Gastroesophageal sphincter (tissue), 4 donors: ENCODE results near the gene MUC6. TPM values are rescaled to one million over a fixed set of nuclear protein-coding genes. Genes with fewer than 3 reads are reported as not detected.

ENCODE experiments used
- ATAC-seq: fragments of 150-250 bp; one replicate; pipeline ENCODE4 v1.9.1; 2016; ENCODE audit warnings: mild to moderate bottlenecking, moderate library complexity
- H3K27ac ChIP-seq, 4 donors: fragments of 200-600 bp; sonication (generic) in 3 of 4; 1 replicate in 3 of 4; 2 replicates in 1 of 4; pipeline ENCODE4 v1.5.1; 2016 to 2019
- H3K27me3 ChIP-seq: fragments of 200-600 bp; sonication (generic); one replicate; pipeline ENCODE4 v1.5.1; 2019
- H3K36me3 ChIP-seq, 2 donors: fragments of 200-600 bp; sonication (generic); one replicate each; pipeline ENCODE4 v1.5.1; 2019; ENCODE audit warnings: control low read depth in 1 of 2
- H3K4me1 ChIP-seq, 3 donors: fragments of 200-600 bp; sonication (generic); 1 replicate in 2 of 3; 2 replicates in 1 of 3; pipeline ENCODE4 v1.5.1; 2016 to 2019; ENCODE audit warnings: control low read depth in 2 of 3
- H3K4me3 ChIP-seq, 2 donors: fragments of 200-600 bp; sonication (generic); one replicate each; pipeline ENCODE4 v1.5.1; 2019; ENCODE audit warnings: mild to moderate bottlenecking in 1 of 2, moderate library complexity in 1 of 2
- H3K9me3 ChIP-seq, 3 donors: fragments of 200-600 bp; sonication (generic); one replicate each; pipeline ENCODE4 v1.5.1; 2017 to 2019; ENCODE audit warnings: control low read depth in 2 of 3
- EP300 ChIP-seq: sonication (generic); formaldehyde crosslinking; IDR thresholded peaks from one replicate; pipeline ENCODE4 v1.6.1; 2017; ENCODE audit warnings: antibody characterized with exemption, mild to moderate bottlenecking
- POLR2A ChIP-seq, 2 donors: fragments of 450-650 bp; IDR thresholded peaks; one replicate each; pipeline ENCODE4 v1.6.1; 2017; ENCODE audit warnings: antibody characterized with exemption in 2 of 2, mild to moderate bottlenecking in 2 of 2, moderate library complexity in 1 of 2
- POLR2AphosphoS5 ChIP-seq: sonication (generic); formaldehyde crosslinking; IDR thresholded peaks from one replicate; pipeline ENCODE4 v1.6.1; 2017; ENCODE audit warnings: antibody characterized with exemption
- WGBS, 2 donors: methylation state at CpG; one replicate each; pipeline ENCODE4 v1.1.5; 2018; ENCODE audit warnings: low coverage in 1 of 2; 5-methylcytosine and 5-hydroxymethylcytosine counted together
- total RNA-seq, 4 donors: library from RNA; depleted of rRNA; stranded (reverse); fragments of >200 nt; gene quantifications; one replicate each; pipeline ENCODE4 v1.1.0, GENCODE V29; 2016
- TF ChIP-seq, protein P1 (sequence below), 4 experiments: fragments of 200-600 bp in 2 of 4; fragments of 450-650 bp in 2 of 4; sonication (generic) in 1 of 4; IDR thresholded peaks; one replicate each; pipeline ENCODE4 v1.5.1; 2017 to 2019; ENCODE audit warnings: antibody characterized with exemption in 4 of 4, mild to moderate bottlenecking in 2 of 4, moderate library complexity in 2 of 4

The MUC6 gene
- total RNA-seq, 4 donors from 2014 or later, result 0.77 TPM; not detected in 3

DNA sequence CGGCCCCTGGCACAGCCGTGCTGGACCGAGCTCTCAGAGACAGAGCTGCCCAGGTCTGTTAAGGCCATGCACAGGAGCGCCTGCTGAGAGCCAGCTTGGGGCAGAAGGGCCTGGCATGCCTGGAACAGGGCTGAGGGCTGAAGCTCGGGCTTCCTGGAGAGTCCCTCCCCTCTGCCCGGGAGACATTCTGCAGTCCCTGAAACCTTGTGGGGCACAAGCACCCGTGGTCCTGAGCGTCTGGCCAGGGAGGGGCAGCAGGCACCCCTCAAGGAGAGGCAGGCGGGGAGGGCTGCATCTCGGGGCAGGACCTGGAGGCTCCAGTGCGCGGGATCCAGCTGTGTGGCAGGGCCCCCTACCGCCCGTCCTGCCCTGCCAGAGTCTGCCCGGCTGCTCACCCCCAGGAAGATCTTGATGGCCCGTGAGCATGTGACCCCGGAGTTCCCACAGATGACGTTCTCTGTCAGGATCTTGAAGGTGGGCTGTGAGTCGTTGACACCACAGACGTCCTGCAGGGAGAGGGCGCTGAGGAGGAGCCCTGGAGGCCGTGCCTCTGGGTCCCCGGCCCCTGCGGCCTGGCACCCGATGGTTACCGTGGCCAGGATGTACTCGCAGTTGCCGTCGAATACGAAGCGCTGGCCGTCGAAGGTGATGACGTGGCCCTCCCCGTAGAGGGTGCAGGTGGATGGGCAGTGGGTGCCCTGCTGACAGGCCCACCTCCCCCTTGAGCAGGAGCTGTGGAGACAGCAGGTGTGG lies 10.9 kb downstream of the MUC6 start:
- Histone ChIP-seq H3K36me3 (peaks cover 0 to 8% of the 10 kb centered on the region in 2 donors), H3K4me3 (no peak overlapping the region), H3K9me3 (no peaks in the 10 kb centered on the region), H3K27me3 (no peaks in the 10 kb centered on the region), H3K27ac (no peak overlapping the region), H3K4me1 (no peaks in the 10 kb centered on the region)
- no peak for ATAC-seq
- TF ChIP-seq POLR2A (IDR thresholded peaks at IDR 0.05), result no peak
- TF ChIP-seq, protein P1, sequence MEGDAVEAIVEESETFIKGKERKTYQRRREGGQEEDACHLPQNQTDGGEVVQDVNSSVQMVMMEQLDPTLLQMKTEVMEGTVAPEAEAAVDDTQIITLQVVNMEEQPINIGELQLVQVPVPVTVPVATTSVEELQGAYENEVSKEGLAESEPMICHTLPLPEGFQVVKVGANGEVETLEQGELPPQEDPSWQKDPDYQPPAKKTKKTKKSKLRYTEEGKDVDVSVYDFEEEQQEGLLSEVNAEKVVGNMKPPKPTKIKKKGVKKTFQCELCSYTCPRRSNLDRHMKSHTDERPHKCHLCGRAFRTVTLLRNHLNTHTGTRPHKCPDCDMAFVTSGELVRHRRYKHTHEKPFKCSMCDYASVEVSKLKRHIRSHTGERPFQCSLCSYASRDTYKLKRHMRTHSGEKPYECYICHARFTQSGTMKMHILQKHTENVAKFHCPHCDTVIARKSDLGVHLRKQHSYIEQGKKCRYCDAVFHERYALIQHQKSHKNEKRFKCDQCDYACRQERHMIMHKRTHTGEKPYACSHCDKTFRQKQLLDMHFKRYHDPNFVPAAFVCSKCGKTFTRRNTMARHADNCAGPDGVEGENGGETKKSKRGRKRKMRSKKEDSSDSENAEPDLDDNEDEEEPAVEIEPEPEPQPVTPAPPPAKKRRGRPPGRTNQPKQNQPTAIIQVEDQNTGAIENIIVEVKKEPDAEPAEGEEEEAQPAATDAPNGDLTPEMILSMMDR (IDR thresholded peaks at IDR 0.05), result no peak
- TF ChIP-seq POLR2AphosphoS5, result no peak
- TF ChIP-seq EP300, result no peak
- no CpG with 5 or more reads among the region's 35 CpGs for WGBS, 2 donors

DNA sequence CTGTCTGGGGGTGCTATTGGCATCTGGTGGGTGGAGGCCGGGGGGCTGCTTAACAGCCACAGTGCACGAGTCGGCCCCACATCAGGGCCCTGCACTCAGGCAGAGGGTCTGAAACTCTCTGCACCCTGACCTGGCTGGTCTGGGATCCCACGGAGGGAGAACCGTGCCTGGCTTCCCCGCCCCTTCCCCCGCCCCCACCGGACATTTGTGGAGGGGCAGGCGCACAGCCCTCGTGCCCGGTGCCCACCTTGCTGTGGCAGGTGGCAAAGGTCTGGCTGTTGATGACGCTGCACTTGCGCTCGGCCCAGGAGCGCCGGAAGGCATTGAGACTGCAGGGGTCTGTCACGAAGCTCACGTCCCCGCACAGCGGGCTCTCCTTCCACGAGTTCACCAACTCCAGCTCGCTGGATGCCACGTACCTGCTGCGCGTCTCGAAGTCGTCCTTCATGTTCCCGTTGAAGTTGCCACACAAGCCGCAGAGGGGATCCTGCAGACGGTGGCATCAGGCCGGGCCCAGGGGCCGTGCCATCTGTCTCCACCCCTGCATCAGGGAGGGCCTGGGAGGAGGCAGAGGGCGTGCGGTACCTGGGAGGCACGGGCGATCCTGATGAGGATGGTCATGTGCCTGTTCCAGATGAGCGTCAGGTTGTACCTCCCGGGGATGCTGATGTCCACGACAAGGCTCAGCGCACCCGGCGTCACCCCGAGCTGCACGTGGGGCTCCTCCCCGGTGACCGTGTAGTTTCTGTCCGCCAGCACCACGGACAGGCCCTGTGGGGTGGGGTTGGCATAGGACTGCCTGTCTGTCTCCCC lies 11.7 kb downstream of the MUC6 start:
- no peak for ATAC-seq
- no peaks in the 10 kb centered on the region for H3K9me3 ChIP-seq
- no peaks in the 10 kb centered on the region for H3K27me3 ChIP-seq
- 40% methylated on average over 1 of the region's 48 CpGs; no CpG with 5 or more reads in 1 of the 2 donors for WGBS, 2 donors
- H3K27ac ChIP-seq, result no peak overlapping the region
- H3K36me3 ChIP-seq, result peaks cover 0 to 8% of the 10 kb centered on the region in 2 donors
- no peak overlapping the region for H3K4me3 ChIP-seq
- no peaks in the 10 kb centered on the region for H3K4me1 ChIP-seq
- TF ChIP-seq EP300 (no peak), POLR2A (IDR thresholded peaks at IDR 0.05) (no peak)

DNA sequence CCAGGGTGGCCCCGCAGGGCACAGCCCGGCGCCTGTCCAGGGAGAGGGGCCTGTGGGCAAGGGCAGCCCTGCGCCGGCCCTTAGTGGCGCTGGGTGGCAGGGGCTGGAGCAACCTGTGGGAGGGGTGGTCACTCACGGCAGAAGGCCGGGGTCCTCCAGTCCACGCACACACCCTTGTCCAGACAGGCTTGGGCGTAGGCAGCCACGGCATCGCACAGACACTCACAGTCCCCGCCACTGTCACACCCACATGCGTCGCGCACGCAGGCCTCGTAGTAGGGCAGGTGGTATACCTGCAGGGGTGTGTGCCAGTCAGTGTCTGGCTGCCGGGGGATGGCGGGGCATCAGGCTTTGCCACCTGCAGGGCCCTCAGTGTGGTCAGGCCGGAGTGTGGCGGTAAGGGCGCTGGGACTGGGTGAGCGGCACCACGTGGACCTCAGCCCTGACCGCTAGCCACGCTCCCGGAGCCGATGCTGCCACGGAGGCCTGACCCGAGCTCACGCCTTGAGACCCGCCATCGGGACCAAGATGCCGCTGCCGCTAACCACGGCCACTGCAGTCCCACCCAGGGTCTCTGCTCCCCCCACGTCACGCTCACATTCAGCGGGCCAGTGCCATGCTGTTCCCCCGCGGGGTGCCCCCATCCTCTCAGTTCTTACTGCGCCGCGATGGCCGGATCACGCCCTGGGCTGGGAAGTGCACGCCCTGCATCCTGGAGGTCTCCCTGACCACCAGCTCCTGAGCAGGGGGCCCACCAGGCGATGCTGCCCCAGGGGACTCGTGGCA lies 12.5 kb downstream of the MUC6 start:
- H3K9me3 ChIP-seq, result no peaks in the 10 kb centered on the region
- peaks cover 0 to 8% of the 10 kb centered on the region in 2 donors for H3K36me3 ChIP-seq
- no peak for ATAC-seq
- WGBS, 2 donors, result 100% methylated on average over 9 of the region's 50 CpGs; no CpG with 5 or more reads in 1 of the 2 donors
- no peak for TF ChIP-seq POLR2AphosphoS5
- TF ChIP-seq, protein P1 (IDR thresholded peaks at IDR 0.05), result no peak
- TF ChIP-seq POLR2A (IDR thresholded peaks at IDR 0.05), result no peak
- TF ChIP-seq EP300, result no peak
- no peaks in the 10 kb centered on the region for H3K4me1 ChIP-seq
- H3K4me3 ChIP-seq, result no peak overlapping the region
- no peaks in the 10 kb centered on the region for H3K27me3 ChIP-seq
- H3K27ac ChIP-seq, result no peak overlapping the region

DNA sequence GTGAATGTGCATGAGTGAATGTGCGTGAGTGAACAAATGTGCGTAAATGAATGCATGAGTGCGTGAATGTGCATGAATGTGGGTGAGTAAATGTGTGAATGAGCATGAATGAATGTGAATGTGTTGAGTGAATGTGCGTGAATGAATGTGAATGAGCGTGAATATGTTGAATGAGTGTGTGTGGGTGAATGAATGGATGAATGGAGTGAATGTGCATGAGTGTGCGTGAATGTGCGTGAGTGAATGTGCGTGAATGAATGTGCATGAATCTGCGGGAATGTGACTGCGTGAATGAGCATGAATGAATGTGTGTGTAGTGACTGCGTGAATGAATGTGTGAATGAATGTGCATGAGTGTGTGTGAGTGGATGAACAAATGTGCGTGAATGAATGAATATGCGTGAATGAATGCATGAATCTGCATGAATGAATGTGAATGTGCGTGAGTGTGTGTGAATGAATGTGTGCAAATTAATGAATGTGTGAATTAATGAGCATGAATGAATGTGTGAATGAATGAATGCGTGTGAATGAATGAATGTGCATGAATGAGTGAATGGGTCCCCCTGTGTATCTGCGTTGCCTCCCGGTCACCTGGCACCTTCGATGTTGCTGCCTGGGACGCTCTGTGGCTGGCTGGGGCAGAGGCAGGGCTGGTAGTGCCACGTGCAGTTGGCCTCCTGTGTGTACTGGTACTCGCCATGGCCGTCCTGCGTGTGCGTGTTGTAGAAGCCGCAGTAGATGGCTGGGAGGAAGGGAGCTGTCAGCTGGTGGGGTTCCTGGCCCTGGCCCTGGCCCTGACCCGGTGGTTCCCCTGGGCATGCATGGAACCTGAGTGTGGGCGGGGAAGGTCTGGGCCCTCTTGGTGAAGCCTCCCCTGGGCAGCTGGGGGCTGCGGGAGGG lies 13.4 kb downstream of the MUC6 start:
- no peaks in the 10 kb centered on the region for H3K9me3 ChIP-seq
- H3K4me3 ChIP-seq, result no peak overlapping the region
- TF ChIP-seq POLR2AphosphoS5 (no peak), EP300 (no peak), POLR2A (IDR thresholded peaks at IDR 0.05) (no peak)
- TF ChIP-seq, protein P1 (IDR thresholded peaks at IDR 0.05), result no peak
- 91 to 96% methylated on average over 18 to 20 of the region's 28 CpGs for WGBS, 2 donors
- no peaks in the 10 kb centered on the region for H3K27me3 ChIP-seq
- no peak for ATAC-seq
- H3K36me3 ChIP-seq, result peaks cover 0 to 8% of the 10 kb centered on the region in 2 donors
- H3K27ac ChIP-seq, result no peak overlapping the region
- no peaks in the 10 kb centered on the region for H3K4me1 ChIP-seq
